HepG2 (cell line): ENCODE measurements around the gene CORO7. TPM values are rescaled to one million over a fixed set of nuclear protein-coding genes. Genes with fewer than 3 reads are reported as not detected.

Experiments
- ATAC-seq: fragments of 200-7000 bp; cut with Tn5 transposase; 3 replicates; pipeline ENCODE4 v1.9.1; 2020; ENCODE audit warnings: mild to moderate bottlenecking, moderate library complexity
- BruUV-seq: library from RNA; stranded (reverse); fragments of 400-500 nt; replicated peaks from 2 replicates; lab custom pipeline; 2021; lab: Mats Ljungman, UMichigan
- CTCF ChIA-PET: fragments of 300-600 bp; formaldehyde crosslinking; extraction: SDS; loops from one replicate; lab custom pipeline; 2021; ENCODE audit warnings: low total read pairs, inconsistent platforms, low intra/inter-chr PET ratio; lab: Yijun Ruan, JAX
- POLR2A ChIA-PET: fragments of 350-600 bp; sonication (Branson Sonifier 250); formaldehyde crosslinking; loops from one replicate; lab custom pipeline; 2020; ENCODE audit warnings: antibody characterized with exemption, inconsistent platforms; lab: Yijun Ruan, JAX
- DNase-seq: peaks from one replicate; pipeline ENCODE4 v3.0.0-alpha.2; 2015; ENCODE audit warnings: low spot score
- FAIRE-seq: peaks from 3 replicates; lab custom pipeline; 2011; peaks lifted over from hg19 to GRCh38; lab: Jason Lieb, UNC
- H2AFZ ChIP-seq: one replicate; pipeline ENCODE4 v1.6.1; 2011; ENCODE audit warnings: low read length, inconsistent platforms
- H3K27ac ChIP-seq: fragments of 300-600 bp; 3 replicates; pipeline ENCODE4 v1.8.0; 2011; ENCODE audit warnings: mixed run types, mild to moderate bottlenecking, mixed read lengths, low read length, inconsistent platforms; ENCODE audit not compliant: insufficient read depth; ENCODE audit errors: extremely low read length
- H3K27me3 ChIP-seq, 2 experiments: fragments of 200-600 bp in 1 of 2; 2 replicates in 1 of 2; 3 replicates in 1 of 2; pipeline versions ENCODE4 v1.6.0 to v1.8.0; 2011; ENCODE audit warnings: low read length in 2 of 2, mild to moderate bottlenecking in 2 of 2, moderate library complexity in 2 of 2, inconsistent platforms in 1 of 2; ENCODE audit not compliant: insufficient read depth in 2 of 2, control insufficient read depth in 1 of 2
- H3K36me3 ChIP-seq, 2 experiments: fragments of 200-600 bp in 1 of 2; replicated peaks in 1 of 2; 2 replicates in 1 of 2; 3 replicates in 1 of 2; pipeline versions ENCODE4 v1.5.1 to v1.8.0; 2011; ENCODE audit warnings: low read length in 2 of 2, inconsistent platforms in 1 of 2; ENCODE audit not compliant: insufficient read depth in 2 of 2, control insufficient read depth in 1 of 2
- H3K4me1 ChIP-seq: 2 replicates; pipeline ENCODE4 v1.5.1; 2012; ENCODE audit warnings: low read length, inconsistent platforms; ENCODE audit not compliant: insufficient read depth
- H3K4me2 ChIP-seq: 2 replicates; pipeline ENCODE4 v1.6.0; 2011; ENCODE audit warnings: low read depth, low read length, inconsistent platforms
- H3K4me3 ChIP-seq, 3 experiments: fragments of 200-600 bp in 1 of 3; sonication (generic), shearing (Covaris generic) in 1 of 3; replicated peaks in 1 of 3; 2 replicates each; pipeline ENCODE4 v1.5.1; 2011 to 2016; ENCODE audit warnings: low read length in 3 of 3, inconsistent platforms in 2 of 3, low read depth in 2 of 3, mild to moderate bottlenecking in 2 of 3, control low read depth in 1 of 3, mixed read lengths in 1 of 3; ENCODE audit not compliant: insufficient read depth in 1 of 3
- H3K79me2 ChIP-seq: one replicate; pipeline ENCODE4 v1.6.1; 2011; ENCODE audit warnings: low read length, inconsistent platforms; ENCODE audit not compliant: insufficient read depth
- H3K9ac ChIP-seq: 2 replicates; pipeline ENCODE4 v1.6.0; 2011; ENCODE audit warnings: mild to moderate bottlenecking, low read depth, low read length, inconsistent platforms; ENCODE audit not compliant: insufficient read depth
- H3K9me3 ChIP-seq: 2 replicates; pipeline ENCODE4 v1.5.1; 2012; ENCODE audit warnings: mild to moderate bottlenecking, low read length
- H4K20me1 ChIP-seq: 2 replicates; pipeline ENCODE4 v1.6.0; 2011; ENCODE audit warnings: inconsistent platforms, mild to moderate bottlenecking, low read length, moderate library complexity; ENCODE audit not compliant: insufficient read depth
- GATAD2A ChIP-seq: IDR thresholded peaks from 2 replicates; pipeline ENCODE4 v1.6.1; 2016
- NAIF1 ChIP-seq: sonication (generic); formaldehyde crosslinking; IDR thresholded peaks from 2 replicates; pipeline ENCODE4 v1.5.0; 2020; ENCODE audit warnings: mild to moderate bottlenecking, missing genetic modification reagents, borderline replicate concordance
- NRL ChIP-seq: sonication (generic); formaldehyde crosslinking; IDR thresholded peaks from 2 replicates; pipeline ENCODE4 v1.5.0; 2020; ENCODE audit warnings: missing genetic modification reagents, mild to moderate bottlenecking, moderate library complexity, borderline replicate concordance
- STAG1 ChIP-seq: sonication (generic); formaldehyde crosslinking; IDR thresholded peaks from 2 replicates; pipeline ENCODE4 v1.4.0; 2020; ENCODE audit warnings: missing genetic modification reagents
- ZNF235 ChIP-seq: sonication (generic); formaldehyde crosslinking; IDR thresholded peaks from 2 replicates; pipeline ENCODE4 v1.8.1; 2023; ENCODE audit warnings: mild to moderate bottlenecking, missing genetic modification reagents, borderline replicate concordance
- ZNF292 ChIP-seq: sonication (generic); formaldehyde crosslinking; IDR thresholded peaks from 2 replicates; pipeline ENCODE4 v1.8.1; 2022; ENCODE audit warnings: mild to moderate bottlenecking, low read depth, missing genetic modification reagents, borderline replicate concordance
- WGBS: methylation state at CpG from one replicate; pipeline ENCODE4 v1.1.6; 2017; ENCODE audit warnings: low lambda C conversion rate; 5-methylcytosine and 5-hydroxymethylcytosine counted together
- in situ Hi-C: cut with HindIII; loops from 2 replicates; pipeline ENCODE4 v1.10.0; 2017; ENCODE audit warnings: low pct_unique_long_range_greater_than_20kb; ENCODE audit not compliant: extremely low pct_ligation_motif_present
- intact Hi-C: fragments of 100-400 bp; cut with micrococcal nuclease; formaldehyde crosslinking; loops from one replicate; pipeline ENCODE4 v1.10.0; 2022; ENCODE audit not compliant: unreplicated experiment
- polyA plus RNA-seq, 8 experiments: library from polyadenylated mRNA; depleted of rRNA in 3 of 8; stranded (reverse) in 7 of 8; unstranded in 1 of 8; fragments of >200 nt; fragmentation: Illumina TruSeq in 4 of 8; extraction: Trizol in 4 of 8; gene quantifications; 2 replicates each; pipeline versions ENCODE4 v1.2.1 to v1.2.3, GENCODE V29; 2011 to 2016; ENCODE audit warnings: low read depth in 4 of 8, missing spikeins in 1 of 8, mixed read lengths in 1 of 8; ENCODE audit not compliant: insufficient read depth in 1 of 8
- total RNA-seq, 5 experiments: library from RNA; depleted of rRNA; stranded (reverse); fragments of >200 nt; fragmentation: Illumina TruSeq; extraction: Trizol; gene quantifications; 2 replicates each; pipeline ENCODE4 v1.2.3, GENCODE V29; 2016; ENCODE audit warnings: low read depth in 1 of 5

The CORO7 gene
- total and polyA plus RNA-seq, 2 of the 13 experiments (the other 11 are each of a cell fraction or from before 2014, with no cell fraction given), result 9.9 to 14.3 TPM

GRCh38 chr16:4377573-4378154 lies 38.7 kb downstream of the CORO7 start (continued):
- TF ChIP-seq STAG1 (CRISPR knock-in tag) (0 out of 2 replicates have a peak, but pooled peaks have one; percentile 7), ZNF292 (no peak), GATAD2A (CRISPR knock-in tag) (no peak)

- ChIA-PET POLR2A (interaction anchor here (1.1 to 1.4 kb wide), 2 partner anchors 13 to 14 kb away, joined by 3 read pairs; no protein-coding TSS in a partner anchor), CTCF (interaction anchor here (2.1 kb wide), 1 partner anchor 18 kb away, joined by 10 read pairs; no protein-coding TSS in a partner anchor)
- H3K9ac ChIP-seq, result no peak overlapping the region
- no peaks in the 10 kb centered on the region for H3K9me3 ChIP-seq
- intact Hi-C loops (loop anchor here (1.0 kb wide), 1 partner anchor 18 kb away; no protein-coding TSS in a partner anchor), in situ Hi-C loops (no loop called here)
- H3K4me1 ChIP-seq, result peaks cover 77% of the 10 kb centered on the region
- DNase-seq, result no peak
- no peaks in the 10 kb centered on the region for H3K27me3 ChIP-seq
- TF ChIP-seq NRL (CRISPR knock-in tag) (no peak), ZNF235 (CRISPR knock-in tag) (no peak), NAIF1 (CRISPR knock-in tag) (no peak)
- no peak overlapping the region for H2AFZ ChIP-seq
- peaks cover 52% of the 10 kb centered on the region for H4K20me1 ChIP-seq
- no peak for ATAC-seq
- no peak for FAIRE-seq
- no TSS peak for BruUV-seq
- WGBS, result 89% methylated on average over 10 of the region's 27 CpGs
- H3K79me2 ChIP-seq, result peaks cover 56% of the 10 kb centered on the region
- no peak overlapping the region for H3K4me3 ChIP-seq
- no peak overlapping the region for H3K27ac ChIP-seq
- no peak overlapping the region for H3K4me2 ChIP-seq
- peaks cover 2 to 9% of the 10 kb centered on the region in 2 experiments; a peak in 4 of 5 replicates for H3K36me3 ChIP-seq
Observed at GRCh38 chr16:4376893-4377572, 39.4 kb downstream of the CORO7 start.
